Testis (tissue), 2 donors: ENCODE results near the gene ACOX2.

ENCODE experiments used
- POLR2A ChIP-seq: fragments of 450-650 bp; IDR thresholded peaks from one replicate; pipeline ENCODE4 v1.6.1; 2017; ENCODE audit warnings: antibody characterized with exemption, mild to moderate bottlenecking, moderate library complexity
- TF ChIP-seq, protein P1 (sequence below), 3 experiments: fragments of 450-650 bp in 2 of 3; fragments of 200-600 bp in 1 of 3; sonication (generic) in 1 of 3; IDR thresholded peaks; one replicate each; pipeline ENCODE4 v1.5.1; 2016 to 2019; ENCODE audit warnings: antibody characterized with exemption in 3 of 3, mild to moderate bottlenecking in 2 of 3, moderate library complexity in 1 of 3

DNA sequence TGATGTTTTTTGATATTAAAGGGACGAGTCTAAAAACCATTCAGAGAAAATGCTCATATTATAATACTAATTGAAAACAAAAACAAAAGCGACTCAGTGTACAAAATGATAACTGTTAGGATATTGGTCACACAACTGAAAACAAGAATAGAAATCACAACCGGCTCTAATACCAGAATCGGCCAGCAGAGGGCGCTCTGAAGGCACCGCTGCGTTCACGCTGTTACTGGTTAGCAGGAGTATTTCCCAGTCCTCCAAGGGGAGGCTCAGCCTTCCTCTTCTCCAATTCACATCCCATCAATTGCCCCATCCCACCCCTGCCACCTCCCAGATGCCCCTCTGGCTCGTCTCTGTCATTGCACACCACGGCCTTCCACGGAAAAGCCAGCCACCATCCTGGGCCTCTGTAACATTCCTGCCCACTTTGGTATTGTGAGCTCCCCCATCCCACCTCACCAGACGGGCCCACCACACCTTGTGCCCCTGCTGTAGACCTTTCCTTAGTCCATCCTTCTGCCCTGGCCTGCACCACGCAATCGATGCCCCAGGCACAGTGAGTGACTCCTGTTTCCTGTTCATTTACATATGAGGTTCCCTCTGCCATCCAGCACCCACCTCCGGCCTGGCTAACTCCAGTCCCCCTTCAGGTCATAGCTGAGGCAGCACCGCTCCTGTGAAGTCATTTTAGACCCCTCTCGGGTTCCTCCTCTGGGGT is 31.7 kb upstream of the ACOX2 start:
- TF ChIP-seq, protein P1, sequence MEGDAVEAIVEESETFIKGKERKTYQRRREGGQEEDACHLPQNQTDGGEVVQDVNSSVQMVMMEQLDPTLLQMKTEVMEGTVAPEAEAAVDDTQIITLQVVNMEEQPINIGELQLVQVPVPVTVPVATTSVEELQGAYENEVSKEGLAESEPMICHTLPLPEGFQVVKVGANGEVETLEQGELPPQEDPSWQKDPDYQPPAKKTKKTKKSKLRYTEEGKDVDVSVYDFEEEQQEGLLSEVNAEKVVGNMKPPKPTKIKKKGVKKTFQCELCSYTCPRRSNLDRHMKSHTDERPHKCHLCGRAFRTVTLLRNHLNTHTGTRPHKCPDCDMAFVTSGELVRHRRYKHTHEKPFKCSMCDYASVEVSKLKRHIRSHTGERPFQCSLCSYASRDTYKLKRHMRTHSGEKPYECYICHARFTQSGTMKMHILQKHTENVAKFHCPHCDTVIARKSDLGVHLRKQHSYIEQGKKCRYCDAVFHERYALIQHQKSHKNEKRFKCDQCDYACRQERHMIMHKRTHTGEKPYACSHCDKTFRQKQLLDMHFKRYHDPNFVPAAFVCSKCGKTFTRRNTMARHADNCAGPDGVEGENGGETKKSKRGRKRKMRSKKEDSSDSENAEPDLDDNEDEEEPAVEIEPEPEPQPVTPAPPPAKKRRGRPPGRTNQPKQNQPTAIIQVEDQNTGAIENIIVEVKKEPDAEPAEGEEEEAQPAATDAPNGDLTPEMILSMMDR (IDR thresholded peaks at IDR 0.05): peak; percentile 96 to 98 (median 97)
- no peak for TF ChIP-seq POLR2A
